ENCODE measurements around the gene PSAPL1. TPM values are rescaled to one million over a fixed set of nuclear protein-coding genes. Genes with fewer than 3 reads are reported as not detected.

Gene PSAPL1
- total RNA-seq, 1 experiment from 2014 or later, result not detected

DNA sequence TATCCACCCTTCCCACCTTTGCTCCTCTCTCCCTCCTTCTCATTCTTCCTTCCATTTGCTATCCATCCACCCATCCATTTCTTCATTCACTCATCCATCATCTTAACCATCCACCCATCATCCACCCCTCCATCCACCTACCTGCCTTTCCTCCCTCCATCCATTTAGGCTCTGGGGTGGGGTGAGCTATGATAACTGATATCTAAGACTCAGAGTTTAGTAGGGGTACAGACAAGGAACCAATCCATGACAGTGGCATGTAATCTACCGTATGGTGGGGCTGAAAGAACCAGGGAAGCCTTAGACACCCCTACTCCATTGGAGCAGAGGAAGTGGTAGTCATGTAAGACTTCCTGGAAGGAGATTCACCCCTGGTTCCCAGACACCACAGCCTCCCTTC, 23.2 kb downstream of the PSAPL1 start:
- DNase-seq, result no peak
- Histone ChIP-seq H3K27me3 (no peaks in the 10 kb centered on the region), H3K4me1 (no peaks in the 10 kb centered on the region), H3K27ac (no peak overlapping the region), H3K36me3 (no peaks in the 10 kb centered on the region), H3K4me3 (no peak overlapping the region), H3K9me3 (replicated peaks) (peaks cover 12% of the 10 kb centered on the region)

- DNase-seq, result no peak
- Histone ChIP-seq H3K27ac (no peak overlapping the region), H3K4me3 (no peak overlapping the region), H3K4me1 (no peaks in the 10 kb centered on the region), H3K36me3 (no peaks in the 10 kb centered on the region), H3K27me3 (no peaks in the 10 kb centered on the region), H3K9me3 (replicated peaks) (peaks cover 12% of the 10 kb centered on the region)
Measured at GRCh38 chr4:7410446-7410845, 24.3 kb downstream of the PSAPL1 start.

DNA sequence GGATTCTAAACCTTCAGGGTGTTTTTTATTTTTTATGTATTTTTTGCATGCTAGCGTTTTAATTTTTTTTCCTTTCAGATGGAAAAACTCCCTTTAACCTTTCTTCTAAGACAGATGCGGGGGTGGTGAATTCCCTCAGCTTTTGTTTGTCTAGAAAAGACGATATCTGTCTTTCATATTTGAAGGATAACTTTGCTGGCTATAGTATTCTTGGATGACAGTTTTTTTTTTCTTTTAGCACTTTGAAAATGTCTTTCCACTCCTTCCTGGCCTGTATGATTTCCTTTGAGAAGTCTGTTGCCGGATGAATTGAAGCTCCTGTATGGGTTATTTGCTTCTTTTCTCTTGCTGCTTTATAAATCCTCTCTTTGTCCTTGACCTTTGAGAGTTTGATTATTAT, 26.6 kb downstream of the PSAPL1 start:
- H3K4me3 ChIP-seq, result no peak overlapping the region
- H3K27ac ChIP-seq, result no peak overlapping the region
- no peak for DNase-seq
- H3K4me1 ChIP-seq, result 0 out of 2 replicates have a peak, but pooled peaks cover 2% of the 10 kb centered on the region
- H3K27me3 ChIP-seq, result no peaks in the 10 kb centered on the region
- H3K9me3 ChIP-seq (replicated peaks), result peaks cover 14% of the 10 kb centered on the region
- H3K36me3 ChIP-seq, result no peaks in the 10 kb centered on the region

DNA sequence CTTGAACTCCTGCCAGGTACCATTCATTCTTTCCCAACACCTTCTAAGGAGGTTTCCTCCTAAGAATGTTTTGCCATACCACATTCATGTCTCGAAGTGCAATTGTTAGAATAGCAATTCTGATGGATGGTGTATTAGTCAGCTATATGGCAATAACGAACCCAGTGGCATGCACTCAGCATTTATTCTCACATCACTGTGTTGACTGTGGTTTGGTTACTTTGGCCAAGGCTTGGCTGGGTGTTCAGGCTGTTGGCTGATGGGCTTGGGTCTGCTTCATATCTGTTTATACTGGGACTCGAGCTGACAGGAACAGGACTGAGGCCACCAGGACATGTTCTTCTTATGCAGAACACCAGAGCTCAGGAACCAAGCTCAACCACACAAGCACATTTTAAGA, 31.7 kb downstream of the PSAPL1 start:
- no peak overlapping the region for H3K4me3 ChIP-seq
- DNase-seq, result no peak
- H3K27me3 ChIP-seq, result no peaks in the 10 kb centered on the region
- H3K27ac ChIP-seq, result no peak overlapping the region
- no peaks in the 10 kb centered on the region for H3K36me3 ChIP-seq
- peaks cover 7% of the 10 kb centered on the region for H3K9me3 ChIP-seq (replicated peaks)
- H3K4me1 ChIP-seq, result peaks cover 6% of the 10 kb centered on the region; the same call in 1 of the 2 replicates

GRCh38 chr4:7402526-7402925, 32.2 kb downstream of the PSAPL1 start:
- H3K36me3 ChIP-seq, result no peaks in the 10 kb centered on the region
- no peak overlapping the region for H3K4me3 ChIP-seq
- H3K9me3 ChIP-seq (replicated peaks), result peaks cover 3% of the 10 kb centered on the region
- peaks cover 9% of the 10 kb centered on the region for H3K4me1 ChIP-seq
- H3K27ac ChIP-seq, result no peak overlapping the region
- H3K27me3 ChIP-seq, result no peaks in the 10 kb centered on the region
- no peak for DNase-seq

- H3K27ac ChIP-seq, result no peak overlapping the region
- no peak overlapping the region for H3K4me3 ChIP-seq
- H3K27me3 ChIP-seq, result no peaks in the 10 kb centered on the region
- H3K36me3 ChIP-seq, result no peaks in the 10 kb centered on the region
- no peak for DNase-seq
- peaks cover 2% of the 10 kb centered on the region; the same call in 1 of the 2 replicates for H3K9me3 ChIP-seq (replicated peaks)
- H3K4me1 ChIP-seq, result peaks cover 26% of the 10 kb centered on the region
Measured at GRCh38 chr4:7400671-7401298, 33.9 kb downstream of the PSAPL1 start.

DNA sequence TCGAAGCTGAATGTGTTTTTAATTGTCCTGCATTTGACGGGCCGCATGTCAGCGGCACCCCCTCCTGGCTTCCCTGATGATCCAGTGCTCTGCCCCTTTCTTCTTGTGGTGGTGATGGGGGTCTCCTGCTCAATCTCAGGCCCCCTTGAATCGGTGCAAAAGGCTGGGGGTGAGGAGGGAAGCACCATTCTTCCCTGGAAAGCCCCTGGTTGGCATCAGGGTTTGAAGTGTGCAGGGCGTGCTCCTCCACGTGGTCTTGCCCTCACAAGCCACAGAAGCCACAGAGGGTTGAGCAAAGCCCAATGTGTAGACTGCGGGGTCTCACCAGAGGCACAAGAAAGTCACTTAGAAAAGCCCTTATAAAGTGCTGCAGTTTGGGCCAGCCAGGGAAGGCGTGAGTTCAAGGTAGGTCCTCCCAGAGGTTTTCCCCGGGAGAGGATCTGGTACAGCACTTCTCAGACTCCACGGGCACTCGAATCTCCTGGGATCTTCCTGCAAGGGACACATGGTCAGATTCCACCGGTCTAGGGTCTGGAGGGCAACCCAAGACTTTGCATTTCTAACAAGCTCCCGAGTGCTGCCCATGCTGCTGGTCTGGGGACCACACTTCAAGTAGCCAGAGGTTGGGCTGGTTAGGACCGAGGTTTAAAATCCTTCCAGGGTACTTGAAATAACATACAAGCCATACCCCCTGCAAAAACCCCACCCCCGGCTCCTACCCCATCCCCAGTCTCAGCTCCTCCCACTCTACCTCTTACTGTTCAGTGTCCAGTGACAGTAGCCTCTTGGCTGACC, 35.1 kb downstream of the PSAPL1 start:
- Histone ChIP-seq H3K36me3 (no peaks in the 10 kb centered on the region), H3K27me3 (no peaks in the 10 kb centered on the region), H3K9me3 (replicated peaks) (0 out of 2 replicates have a peak, but pooled peaks cover 2% of the 10 kb centered on the region), H3K4me1 (peaks cover 38% of the 10 kb centered on the region), H3K4me3 (no peak overlapping the region), H3K27ac (no peak overlapping the region)
- DNase-seq, result no peak

DNA sequence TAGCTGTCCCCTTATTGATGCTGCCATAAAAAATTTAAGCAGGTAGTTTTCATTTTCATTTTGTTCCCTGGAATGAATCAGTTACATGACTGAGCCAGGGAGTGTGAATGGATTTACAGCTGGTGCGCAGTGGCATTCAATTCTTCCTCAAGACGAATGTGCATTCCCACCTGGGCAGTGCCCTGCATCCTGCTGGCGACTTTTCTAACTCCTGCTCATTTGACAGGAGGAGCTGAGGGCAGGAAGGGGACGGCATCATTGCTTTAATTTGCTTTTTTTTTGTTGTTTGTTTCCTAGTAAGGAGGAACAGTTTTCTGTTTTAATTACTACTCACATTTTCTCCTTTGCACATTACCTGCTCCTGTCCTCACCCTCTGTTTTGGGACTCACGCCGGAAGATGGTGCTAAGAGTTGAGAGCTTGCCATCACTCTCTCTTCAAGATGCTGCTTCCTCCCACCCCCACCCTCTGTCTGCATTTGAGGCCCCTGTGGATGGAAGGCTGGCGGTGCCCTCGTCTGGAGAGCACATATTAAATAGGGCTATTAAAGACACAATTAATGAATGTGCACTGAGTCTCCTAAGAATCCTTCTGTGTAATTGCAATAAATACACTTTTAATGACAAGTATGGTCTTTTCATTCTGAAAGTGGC, 35.8 kb downstream of the PSAPL1 start:
- no peaks in the 10 kb centered on the region for H3K9me3 ChIP-seq (replicated peaks)
- peaks cover 40% of the 10 kb centered on the region for H3K4me1 ChIP-seq
- no peak for DNase-seq
- no peaks in the 10 kb centered on the region for H3K27me3 ChIP-seq
- H3K4me3 ChIP-seq, result no peak overlapping the region
- H3K27ac ChIP-seq, result no peak overlapping the region
- H3K36me3 ChIP-seq, result no peaks in the 10 kb centered on the region

GRCh38 chr4:7398104-7398423, 36.7 kb downstream of the PSAPL1 start:
- Histone ChIP-seq H3K4me1 (peaks cover 40% of the 10 kb centered on the region), H3K4me3 (peak overlapping the region; percentile 15; the same call in 1 of the 2 replicates), H3K36me3 (no peaks in the 10 kb centered on the region), H3K27ac (peak overlapping the region; percentile 52), H3K9me3 (replicated peaks) (no peaks in the 10 kb centered on the region), H3K27me3 (peaks cover 8% of the 10 kb centered on the region; the same call in 1 of the 2 replicates)
- peak; percentile 97 for DNase-seq

- H3K27me3 ChIP-seq, result peaks cover 10% of the 10 kb centered on the region
- no peaks in the 10 kb centered on the region for H3K36me3 ChIP-seq
- H3K9me3 ChIP-seq (replicated peaks), result no peaks in the 10 kb centered on the region
- H3K27ac ChIP-seq, result peak overlapping the region; percentile 52
- peak; percentile 22 to 31 for DNase-seq
- H3K4me1 ChIP-seq, result peaks cover 40% of the 10 kb centered on the region
- H3K4me3 ChIP-seq, result peak overlapping the region; percentile 15
Measured at GRCh38 chr4:7397206-7398103, 37.3 kb downstream of the PSAPL1 start.

GRCh38 chr4:7396186-7396910, 38.4 kb downstream of the PSAPL1 start:
- Histone ChIP-seq H3K27ac (no peak overlapping the region), H3K4me3 (no peak overlapping the region), H3K9me3 (replicated peaks) (no peaks in the 10 kb centered on the region), H3K4me1 (peaks cover 40% of the 10 kb centered on the region), H3K36me3 (no peaks in the 10 kb centered on the region), H3K27me3 (peaks cover 12% of the 10 kb centered on the region)
- no peak for DNase-seq

DNA sequence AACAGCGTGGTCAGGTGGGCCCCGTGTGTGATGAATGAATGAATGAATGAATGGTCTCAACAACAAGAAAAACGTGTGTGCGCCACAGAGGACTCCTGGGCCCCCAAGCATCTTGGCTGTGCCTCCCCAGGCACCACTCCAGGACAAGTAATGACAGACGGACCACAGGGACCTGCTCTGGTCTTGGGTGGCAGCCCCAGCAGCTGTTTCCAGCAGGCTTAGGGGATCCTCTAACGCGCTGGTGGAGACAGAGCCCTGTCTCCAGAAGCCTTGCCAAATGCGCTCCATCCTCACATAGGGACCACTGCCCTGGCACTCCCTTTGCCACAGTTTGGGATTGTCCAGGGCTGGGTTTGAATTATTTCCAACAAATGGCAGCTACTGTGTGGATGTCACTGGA, 39.1 kb downstream of the PSAPL1 start:
- H3K4me3 ChIP-seq, result no peak overlapping the region
- peaks cover 12% of the 10 kb centered on the region for H3K27me3 ChIP-seq
- H3K9me3 ChIP-seq (replicated peaks), result no peaks in the 10 kb centered on the region
- peaks cover 40% of the 10 kb centered on the region for H3K4me1 ChIP-seq
- peak overlapping the region; percentile 4; the same call in 1 of the 2 replicates for H3K27ac ChIP-seq
- DNase-seq, result peak; percentile 40 to 61
- H3K36me3 ChIP-seq, result no peaks in the 10 kb centered on the region

- Histone ChIP-seq H3K4me3 (peak overlapping the region; percentile 5; the same call in 1 of the 2 replicates), H3K27ac (peak overlapping the region; percentile 31), H3K9me3 (replicated peaks) (no peaks in the 10 kb centered on the region), H3K36me3 (no peaks in the 10 kb centered on the region), H3K4me1 (peaks cover 40% of the 10 kb centered on the region), H3K27me3 (peaks cover 12% of the 10 kb centered on the region)
- peak; percentile 40 to 54 for DNase-seq
Measured at GRCh38 chr4:7394681-7395451, 39.9 kb downstream of the PSAPL1 start.

All from SJCRH30 (cell line).